Stomach (tissue), 4 donors: ENCODE measurements around the gene STARD3.

ENCODE experiments used
- EP300 ChIP-seq: sonication (generic); formaldehyde crosslinking; IDR thresholded peaks from one replicate; pipeline ENCODE4 v1.6.1; 2017; ENCODE audit warnings: antibody characterized with exemption
- POLR2AphosphoS5 ChIP-seq, 3 donors: sonication (generic); formaldehyde crosslinking; IDR thresholded peaks; one replicate each; pipeline ENCODE4 v1.6.1; 2016; ENCODE audit warnings: antibody characterized with exemption in 3 of 3
- TF ChIP-seq, protein P1 (sequence below), 7 experiments: fragments of 450-650 bp in 4 of 7; fragments of 200-600 bp in 3 of 7; sonication (generic) in 3 of 7; IDR thresholded peaks; one replicate each; pipeline ENCODE4 v1.5.1; 2016 to 2019; ENCODE audit warnings: antibody characterized with exemption in 7 of 7, control low read depth in 2 of 7, mild to moderate bottlenecking in 1 of 7

DNA sequence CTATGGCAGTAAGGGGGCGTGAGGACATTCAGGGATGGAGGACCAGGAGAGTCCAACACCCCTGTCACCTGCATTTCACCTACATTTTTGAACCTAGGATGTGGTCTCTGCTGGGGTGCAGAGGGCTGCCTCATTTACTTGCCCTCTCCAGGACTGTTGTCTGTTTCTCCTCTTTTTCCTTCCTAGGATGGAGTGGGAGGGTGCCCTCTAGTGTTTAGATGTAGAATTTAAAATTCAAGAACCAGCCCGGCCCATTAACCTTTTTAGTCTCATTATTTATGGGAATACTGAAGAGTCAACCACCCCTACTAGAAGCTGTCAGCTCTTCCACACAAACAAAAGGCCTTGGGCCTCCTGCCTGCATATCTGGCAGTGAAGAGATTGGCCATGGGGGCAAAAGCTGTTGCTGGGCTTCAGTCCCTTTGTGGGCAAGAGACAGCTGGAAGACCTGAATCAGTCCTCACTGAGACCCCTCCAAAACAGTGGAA is 2.5 kb upstream of the STARD3 start:
- TF ChIP-seq EP300 = no peak
- TF ChIP-seq POLR2AphosphoS5 (IDR thresholded peaks at IDR 0.05) = no peak
- TF ChIP-seq, protein P1, sequence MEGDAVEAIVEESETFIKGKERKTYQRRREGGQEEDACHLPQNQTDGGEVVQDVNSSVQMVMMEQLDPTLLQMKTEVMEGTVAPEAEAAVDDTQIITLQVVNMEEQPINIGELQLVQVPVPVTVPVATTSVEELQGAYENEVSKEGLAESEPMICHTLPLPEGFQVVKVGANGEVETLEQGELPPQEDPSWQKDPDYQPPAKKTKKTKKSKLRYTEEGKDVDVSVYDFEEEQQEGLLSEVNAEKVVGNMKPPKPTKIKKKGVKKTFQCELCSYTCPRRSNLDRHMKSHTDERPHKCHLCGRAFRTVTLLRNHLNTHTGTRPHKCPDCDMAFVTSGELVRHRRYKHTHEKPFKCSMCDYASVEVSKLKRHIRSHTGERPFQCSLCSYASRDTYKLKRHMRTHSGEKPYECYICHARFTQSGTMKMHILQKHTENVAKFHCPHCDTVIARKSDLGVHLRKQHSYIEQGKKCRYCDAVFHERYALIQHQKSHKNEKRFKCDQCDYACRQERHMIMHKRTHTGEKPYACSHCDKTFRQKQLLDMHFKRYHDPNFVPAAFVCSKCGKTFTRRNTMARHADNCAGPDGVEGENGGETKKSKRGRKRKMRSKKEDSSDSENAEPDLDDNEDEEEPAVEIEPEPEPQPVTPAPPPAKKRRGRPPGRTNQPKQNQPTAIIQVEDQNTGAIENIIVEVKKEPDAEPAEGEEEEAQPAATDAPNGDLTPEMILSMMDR (IDR thresholded peaks at IDR 0.05) = peak in 5 of 7 experiments; percentile 36 to 73 (median 71)
